ENCODE data around the gene KRT81.
"Not testable (repeated sequence)": the region's sequence is repeated elsewhere in the genome, so short reads cannot be mapped to it uniquely, and the experiment has no call there.

KRT81 gene

GRCh38 chr12:52251367-52252051 is 39.8 kb downstream of the KRT81 start:
- DNase-seq = no peak

DNA sequence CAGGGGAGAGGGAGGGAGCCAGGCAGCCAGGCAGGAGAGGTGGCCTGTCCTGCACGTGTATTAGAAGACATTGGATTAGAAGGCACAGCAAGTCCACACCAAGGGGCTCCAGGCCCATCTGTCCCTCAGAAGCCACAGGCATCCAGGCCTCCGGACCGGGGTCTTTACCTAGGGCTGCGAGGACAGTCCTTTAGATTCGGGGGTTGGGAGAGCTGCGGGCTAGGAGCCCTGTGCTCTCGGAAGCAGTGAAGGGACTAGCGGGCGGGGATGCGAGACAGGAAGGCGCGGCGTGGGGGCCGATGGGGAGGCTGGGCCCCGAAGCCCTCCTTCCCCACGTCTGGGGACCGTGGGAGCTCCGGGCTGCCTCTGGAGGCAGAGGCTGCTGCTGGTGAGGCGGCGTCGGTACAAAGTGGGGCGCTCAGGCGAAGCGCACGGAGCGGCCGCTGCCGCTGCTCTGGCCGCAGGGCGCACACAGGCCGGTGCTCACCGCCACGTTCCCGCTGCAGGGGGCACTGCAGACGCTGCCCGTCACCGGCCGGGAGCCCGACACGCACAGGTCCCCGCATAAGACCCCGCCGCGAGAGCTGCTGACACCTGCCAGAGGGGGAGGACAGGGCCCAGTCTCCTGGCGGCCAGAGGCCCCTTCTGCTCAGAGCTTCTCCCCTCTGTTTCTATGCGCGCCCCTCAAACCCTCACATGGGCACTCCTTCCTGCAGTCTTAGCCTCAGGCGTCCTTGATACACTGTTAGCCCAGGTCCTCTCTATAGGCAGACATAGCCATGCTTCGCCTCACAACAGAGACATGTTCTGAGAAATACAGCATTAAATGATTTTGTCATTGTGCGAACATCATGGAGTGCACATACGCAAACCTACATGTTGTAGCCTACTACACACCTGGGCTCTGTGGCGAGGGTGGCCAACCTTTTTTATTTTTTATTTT is 41.0 kb downstream of the KRT81 start:
- no peak for DNase-seq

GRCh38 chr12:52249511-52250047 is 41.8 kb downstream of the KRT81 start:
- no peak for DNase-seq

GRCh38 chr12:52248541-52249461 is 42.5 kb downstream of the KRT81 start:
- no peak for DNase-seq

DNA sequence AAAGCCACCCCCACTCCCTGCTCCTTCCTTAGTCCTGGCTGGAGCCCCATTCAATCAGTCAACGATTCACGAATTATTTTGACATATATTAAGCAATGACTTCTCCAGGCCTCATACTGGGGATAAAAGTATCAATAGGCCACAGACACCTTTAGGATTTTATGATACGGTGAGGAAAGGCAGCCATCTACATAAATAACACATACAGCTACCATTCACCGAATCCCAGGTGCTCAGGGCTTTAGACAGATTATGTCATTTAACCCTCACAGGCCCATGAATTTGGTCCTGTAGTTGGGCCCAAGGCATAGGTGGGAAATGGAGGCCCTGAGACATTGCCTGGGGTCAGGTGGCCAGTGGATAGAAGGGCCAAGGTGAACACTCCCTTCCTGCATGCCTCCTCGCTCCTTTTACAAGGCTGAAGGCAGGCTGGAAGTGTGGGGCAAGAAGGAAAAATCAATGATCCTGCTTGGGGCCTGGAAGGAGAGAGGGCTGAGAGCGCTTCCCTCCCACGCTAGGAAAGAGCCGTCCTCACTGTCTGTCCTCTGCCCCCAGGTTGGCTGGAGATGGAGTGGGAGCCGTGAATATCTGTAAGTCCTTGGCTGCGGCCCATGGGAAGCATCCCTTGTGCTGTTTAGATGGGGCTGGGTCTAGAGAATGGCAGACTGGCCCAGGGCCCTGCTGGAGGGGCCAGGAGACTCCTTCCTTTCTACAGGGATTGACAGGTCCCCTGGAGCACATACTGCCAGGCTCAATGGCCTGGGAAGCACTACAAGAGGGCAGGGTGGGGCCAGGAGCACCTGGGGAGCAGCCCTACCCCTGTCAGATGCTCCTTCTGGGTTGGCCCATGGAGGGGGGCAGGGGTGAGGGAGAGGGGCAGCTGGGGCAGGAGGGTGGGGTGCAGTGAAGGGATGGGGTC is 43.5 kb downstream of the KRT81 start:
- no peak for DNase-seq

DNA sequence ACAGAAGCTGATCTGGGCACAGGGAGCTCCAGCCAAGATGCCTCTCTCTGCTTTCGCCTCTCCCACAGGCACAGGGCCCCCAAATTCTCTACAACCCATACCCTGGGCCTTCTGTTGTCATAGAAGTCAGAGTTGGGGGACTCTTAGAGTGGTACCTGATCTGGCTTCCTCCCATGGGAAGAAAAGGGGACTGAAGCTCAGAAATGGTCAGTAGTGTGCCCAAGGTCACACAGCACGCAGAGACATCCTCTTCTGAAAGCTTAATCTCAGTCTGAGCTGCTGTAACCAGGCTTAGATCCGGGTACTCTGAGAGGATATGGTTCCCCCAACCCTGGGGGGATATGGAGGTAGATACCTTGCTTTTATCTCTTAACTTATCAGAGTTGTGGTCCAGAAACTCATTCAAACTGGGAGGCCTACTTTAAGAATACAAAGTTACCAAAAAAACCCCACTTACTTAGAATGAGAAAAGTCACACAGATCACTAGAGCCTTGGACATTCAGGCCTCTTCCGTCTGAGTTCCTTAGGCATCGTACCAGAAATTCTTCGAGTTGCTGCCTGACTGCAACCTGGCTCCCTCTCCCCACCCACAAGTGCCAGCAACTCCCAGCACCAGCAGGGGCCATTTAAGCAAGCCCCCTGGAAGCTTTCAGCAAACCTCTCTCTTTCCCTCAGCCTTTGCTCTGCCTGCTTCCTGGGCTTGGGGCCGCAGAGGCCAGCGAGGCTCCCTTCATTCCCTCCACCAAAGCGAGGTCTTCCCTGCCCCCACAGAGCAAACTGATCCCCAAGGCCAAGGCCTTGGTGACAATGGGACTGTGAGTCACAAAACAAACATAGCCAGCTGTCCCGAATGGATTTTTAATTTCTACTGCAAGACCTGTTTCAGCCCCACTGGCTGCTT is 44.4 kb downstream of the KRT81 start:
- no peak for DNase-seq

- no peak for DNase-seq
Observed at GRCh38 chr12:52245962-52246569, 45.3 kb downstream of the KRT81 start.

DNA sequence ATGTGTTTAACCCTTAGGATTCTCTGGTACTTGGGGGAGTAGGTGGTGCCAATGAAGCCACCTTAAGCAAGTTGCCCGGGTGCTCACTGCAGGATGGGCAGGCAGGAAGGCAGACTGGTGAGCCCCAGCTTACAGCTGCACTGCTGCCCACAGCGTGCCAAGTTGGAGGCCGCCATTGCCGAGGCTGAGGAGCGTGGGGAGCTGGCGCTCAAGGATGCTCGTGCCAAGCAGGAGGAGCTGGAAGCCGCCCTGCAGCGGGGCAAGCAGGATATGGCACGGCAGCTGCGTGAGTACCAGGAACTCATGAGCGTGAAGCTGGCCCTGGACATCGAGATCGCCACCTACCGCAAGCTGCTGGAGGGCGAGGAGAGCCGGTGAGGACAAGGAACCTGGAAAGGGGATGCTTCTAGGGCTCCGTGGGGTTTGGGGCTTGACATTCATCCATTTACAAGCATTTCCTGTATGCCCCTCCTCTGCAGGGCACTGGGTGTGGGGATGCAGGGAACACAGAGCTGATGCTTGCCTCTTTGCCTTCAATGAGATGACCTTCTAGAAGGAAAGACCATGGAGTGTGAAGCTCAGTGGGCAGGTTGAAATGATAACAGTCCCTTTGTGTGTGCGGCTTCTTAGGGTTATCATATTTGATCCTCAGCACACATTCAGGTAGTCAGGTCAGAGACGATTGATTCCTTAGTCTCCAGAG is 45.9 kb downstream of the KRT81 start:
- DNase-seq = no peak

GRCh38 chr12:52244615-52244994 is 46.7 kb downstream of the KRT81 start:
- DNase-seq = no peak

DNA sequence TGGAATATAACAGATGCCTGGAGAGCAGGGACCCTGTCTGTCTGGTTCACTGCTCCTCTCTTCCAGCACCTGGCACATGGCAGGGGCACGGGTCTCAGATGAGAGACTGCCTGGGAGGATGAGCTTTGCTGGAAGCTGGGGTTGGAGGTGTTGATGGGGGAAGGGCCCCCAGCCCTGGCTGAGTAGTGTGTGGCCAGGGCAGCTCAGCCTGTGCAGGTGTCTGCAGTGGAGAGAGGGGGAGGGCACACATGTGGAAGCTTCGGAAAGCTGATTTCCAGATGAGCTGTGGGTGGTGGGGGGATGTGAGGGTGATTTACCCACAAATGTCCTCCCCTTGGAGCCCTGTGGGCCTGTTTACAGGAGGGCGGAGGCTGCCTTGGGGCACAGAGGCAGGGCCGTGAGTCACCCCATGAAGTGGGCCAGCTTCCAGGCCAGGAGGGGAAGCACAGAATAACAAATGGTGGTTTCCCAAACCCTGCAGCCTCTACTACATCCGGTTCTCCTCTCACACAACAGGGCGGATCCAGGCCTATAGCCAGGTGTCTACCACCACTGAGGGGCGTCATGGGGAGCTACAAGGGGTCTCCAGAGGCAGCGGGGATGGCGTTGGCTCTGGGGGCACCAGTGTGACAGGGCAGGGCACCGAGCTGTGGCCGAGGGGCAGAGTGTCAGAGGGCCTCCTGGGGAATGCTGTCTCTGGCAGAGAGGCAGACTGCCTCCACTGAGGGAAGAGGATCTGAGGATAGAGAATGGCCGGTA is 47.3 kb downstream of the KRT81 start:
- DNase-seq = peak; percentile 91

- DNase-seq = no peak
Observed at GRCh38 chr12:52243259-52243855, 48.0 kb downstream of the KRT81 start.

GRCh38 chr12:52242442-52243258 is 48.7 kb downstream of the KRT81 start:
- DNase-seq = no peak

DNA sequence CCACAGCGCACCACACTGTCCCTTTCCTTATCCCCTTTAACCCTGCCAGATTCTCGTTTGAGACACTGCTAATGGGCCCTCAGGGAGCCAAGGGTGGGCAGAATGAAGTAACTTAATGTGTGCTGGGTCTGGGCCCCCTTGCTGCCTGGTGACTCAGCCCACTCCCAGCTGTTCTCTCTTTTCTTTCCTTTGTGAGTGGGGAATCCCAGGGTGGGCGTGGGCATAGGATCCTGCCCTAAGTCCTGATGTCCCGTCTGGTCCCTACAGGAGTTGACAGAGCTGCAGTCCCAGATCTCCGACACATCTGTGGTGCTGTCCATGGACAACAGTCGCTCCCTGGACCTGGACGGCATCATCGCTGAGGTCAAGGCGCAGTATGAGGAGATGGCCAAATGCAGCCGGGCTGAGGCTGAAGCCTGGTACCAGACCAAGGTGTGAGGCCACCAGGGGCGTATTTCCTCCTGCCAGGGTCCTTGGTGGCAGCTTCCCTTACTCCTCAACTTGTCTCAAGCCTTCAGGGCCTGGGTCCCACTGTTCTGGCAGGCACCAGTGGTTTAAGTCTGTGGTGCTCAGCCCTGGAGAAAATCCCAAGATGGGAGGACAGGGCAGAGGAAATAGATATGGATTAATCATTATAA is 50.0 kb downstream of the KRT81 start:
- no peak for DNase-seq

GRCh38 chr12:52240247-52240646 is 51.1 kb downstream of the KRT81 start:
- not testable (repeated sequence) for DNase-seq

- no peak for DNase-seq
Observed at GRCh38 chr12:52239767-52240166, 51.6 kb downstream of the KRT81 start.

GRCh38 chr12:52238916-52239646 is 52.3 kb downstream of the KRT81 start:
- no peak for DNase-seq

All from inflammatory macrophage treated with lipopolysaccharide for 4 hours (primary cell).